ENCODE measurements around the gene TMEM41A. TPM values are rescaled to one million over a fixed set of nuclear protein-coding genes. Genes with fewer than 3 reads are reported as not detected.
"Not testable (repeated sequence)": the region's sequence is repeated elsewhere in the genome, so short reads cannot be mapped to it uniquely, and the experiment has no call there.

TMEM41A gene
- total RNA-seq, 1 donor from 2014 or later = 21.5 TPM

- TF ChIP-seq EZH2 (IDR thresholded peaks at IDR 0.05; ENCODE audit: insufficient read depth, low read length) = no peak
- TF ChIP-seq, protein P1, sequence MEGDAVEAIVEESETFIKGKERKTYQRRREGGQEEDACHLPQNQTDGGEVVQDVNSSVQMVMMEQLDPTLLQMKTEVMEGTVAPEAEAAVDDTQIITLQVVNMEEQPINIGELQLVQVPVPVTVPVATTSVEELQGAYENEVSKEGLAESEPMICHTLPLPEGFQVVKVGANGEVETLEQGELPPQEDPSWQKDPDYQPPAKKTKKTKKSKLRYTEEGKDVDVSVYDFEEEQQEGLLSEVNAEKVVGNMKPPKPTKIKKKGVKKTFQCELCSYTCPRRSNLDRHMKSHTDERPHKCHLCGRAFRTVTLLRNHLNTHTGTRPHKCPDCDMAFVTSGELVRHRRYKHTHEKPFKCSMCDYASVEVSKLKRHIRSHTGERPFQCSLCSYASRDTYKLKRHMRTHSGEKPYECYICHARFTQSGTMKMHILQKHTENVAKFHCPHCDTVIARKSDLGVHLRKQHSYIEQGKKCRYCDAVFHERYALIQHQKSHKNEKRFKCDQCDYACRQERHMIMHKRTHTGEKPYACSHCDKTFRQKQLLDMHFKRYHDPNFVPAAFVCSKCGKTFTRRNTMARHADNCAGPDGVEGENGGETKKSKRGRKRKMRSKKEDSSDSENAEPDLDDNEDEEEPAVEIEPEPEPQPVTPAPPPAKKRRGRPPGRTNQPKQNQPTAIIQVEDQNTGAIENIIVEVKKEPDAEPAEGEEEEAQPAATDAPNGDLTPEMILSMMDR (IDR thresholded peaks at IDR 0.05; ENCODE audit: insufficient read depth, low read depth, low read length) = no peak
- Histone ChIP-seq H3K79me2 (ENCODE audit: insufficient read depth, low read length) (no peaks in the 10 kb centered on the region), H3K9me3 (ENCODE audit: insufficient read depth, low read depth, low read length) (no peaks in the 10 kb centered on the region), H3K4me1 (ENCODE audit: insufficient read depth, low read length) (no peaks in the 10 kb centered on the region), H3K9ac (ENCODE audit: low read length) (no peak overlapping the region), H3K4me3 (ENCODE audit: insufficient read depth, low read depth, low read length) (no peak overlapping the region), H2AFZ (ENCODE audit: low read depth, low read length) (no peak overlapping the region), H3K27ac (ENCODE audit: low read depth, low read length) (no peak overlapping the region), H4K20me1 (ENCODE audit: insufficient read depth, low read length) (peaks cover 4% of the 10 kb centered on the region), H3K27me3 (ENCODE audit: insufficient read depth, low read length) (no peaks in the 10 kb centered on the region), H3K4me2 (ENCODE audit: low read length) (no peak overlapping the region), H3K36me3 (ENCODE audit: insufficient read depth, low read length) (no peaks in the 10 kb centered on the region)
- Mint-ChIP-seq H3K9me3 (ENCODE audit: unreplicated experiment) (peaks cover 5% of the 10 kb centered on the region), H3K27ac (ENCODE audit: unreplicated experiment) (no peak overlapping the region), H3K4me1 (ENCODE audit: low read depth, unreplicated experiment) (no peaks in the 10 kb centered on the region), H3K27me3 (ENCODE audit: low read depth, unreplicated experiment) (no peaks in the 10 kb centered on the region), H3K36me3 (ENCODE audit: low read depth, unreplicated experiment) (peaks cover 8% of the 10 kb centered on the region), H3K4me3 (ENCODE audit: unreplicated experiment) (no peak overlapping the region)
- no peak for DNase-seq (ENCODE audit: low read depth)
- FAIRE-seq = no peak
Observed at GRCh38 chr3:185457376-185457775, 41.5 kb downstream of the TMEM41A start.

GRCh38 chr3:185451432-185451831 is 47.4 kb downstream of the TMEM41A start:
- not testable (repeated sequence) for H3K4me1 ChIP-seq (ENCODE audit: insufficient read depth, low read length)

DNA sequence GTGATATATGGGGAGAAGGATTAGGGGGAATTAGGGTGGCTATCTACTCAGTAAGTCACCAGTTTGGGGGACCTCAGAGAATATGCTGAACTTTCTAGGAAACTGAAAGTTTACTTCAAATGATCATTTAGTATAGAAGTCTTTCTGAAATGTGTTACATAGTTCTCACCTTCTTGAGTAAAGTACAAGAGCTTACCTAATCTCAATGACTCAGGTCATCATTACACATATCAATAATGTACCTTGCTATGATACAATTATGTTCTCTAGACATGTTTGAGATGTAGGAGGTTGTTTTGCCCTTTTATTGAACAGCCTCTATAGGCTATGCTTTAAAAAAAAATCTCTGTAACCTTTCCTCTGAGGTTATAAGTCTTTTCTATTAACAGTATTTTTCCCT is 50.7 kb downstream of the TMEM41A start:
- Histone ChIP-seq H3K4me2 (ENCODE audit: low read length) (no peak overlapping the region), H3K4me3 (ENCODE audit: insufficient read depth, low read depth, low read length) (no peak overlapping the region), H3K4me1 (ENCODE audit: insufficient read depth, low read length) (no peaks in the 10 kb centered on the region), H3K9ac (ENCODE audit: low read length) (no peak overlapping the region), H2AFZ (ENCODE audit: low read depth, low read length) (no peak overlapping the region), H3K36me3 (ENCODE audit: insufficient read depth, low read length) (no peaks in the 10 kb centered on the region), H3K79me2 (ENCODE audit: insufficient read depth, low read length) (no peaks in the 10 kb centered on the region), H3K9me3 (ENCODE audit: insufficient read depth, low read depth, low read length) (no peaks in the 10 kb centered on the region), H3K27me3 (ENCODE audit: insufficient read depth, low read length) (no peaks in the 10 kb centered on the region), H4K20me1 (ENCODE audit: insufficient read depth, low read length) (no peaks in the 10 kb centered on the region), H3K27ac (ENCODE audit: low read depth, low read length) (no peak overlapping the region)
- DNase-seq (ENCODE audit: low read depth) = no peak
- no peaks in the 10 kb centered on the region for H3K27me3 Mint-ChIP-seq (ENCODE audit: low read depth, unreplicated experiment)
- no peak for FAIRE-seq
- H3K9me3 Mint-ChIP-seq (ENCODE audit: unreplicated experiment) = no peaks in the 10 kb centered on the region
- H3K4me3 Mint-ChIP-seq (ENCODE audit: unreplicated experiment) = no peak overlapping the region
- no peaks in the 10 kb centered on the region for H3K4me1 Mint-ChIP-seq (ENCODE audit: low read depth, unreplicated experiment)
- H3K36me3 Mint-ChIP-seq (ENCODE audit: low read depth, unreplicated experiment) = peaks cover under 1% of the 10 kb centered on the region
- no peak overlapping the region for H3K27ac Mint-ChIP-seq (ENCODE audit: unreplicated experiment)
- TF ChIP-seq, protein P1 (IDR thresholded peaks at IDR 0.05; ENCODE audit: insufficient read depth, low read depth, low read length) = no peak
- no peak for TF ChIP-seq EZH2 (IDR thresholded peaks at IDR 0.05; ENCODE audit: insufficient read depth, low read length)

More at GRCh38 chr3:185451432-185451831, 47.4 kb downstream of the TMEM41A start:
- H3K27ac ChIP-seq (ENCODE audit: low read depth, low read length); H3K9me3 ChIP-seq (ENCODE audit: insufficient read depth, low read depth, low read length); H3K9ac ChIP-seq (ENCODE audit: low read length); H3K27ac Mint-ChIP-seq (ENCODE audit: unreplicated experiment); FAIRE-seq; H3K36me3 Mint-ChIP-seq (ENCODE audit: low read depth, unreplicated experiment); H3K4me2 ChIP-seq (ENCODE audit: low read length); H3K9me3 Mint-ChIP-seq (ENCODE audit: unreplicated experiment); H3K27me3 ChIP-seq (ENCODE audit: insufficient read depth, low read length); H3K4me3 Mint-ChIP-seq (ENCODE audit: unreplicated experiment); H3K4me3 ChIP-seq (ENCODE audit: insufficient read depth, low read depth, low read length); H3K79me2 ChIP-seq (ENCODE audit: insufficient read depth, low read length); H2AFZ ChIP-seq (ENCODE audit: low read depth, low read length); H3K27me3 Mint-ChIP-seq (ENCODE audit: low read depth, unreplicated experiment); DNase-seq (ENCODE audit: low read depth); H4K20me1 ChIP-seq (ENCODE audit: insufficient read depth, low read length); H3K4me1 Mint-ChIP-seq (ENCODE audit: low read depth, unreplicated experiment); H3K36me3 ChIP-seq (ENCODE audit: insufficient read depth, low read length): not testable (repeated sequence)
